Choroid plexus epithelial cell (primary cell): ENCODE results near the gene OOSP3.

ENCODE experiments used
- DNase-seq: peaks from one replicate; pipeline ENCODE4 v3.0.0-alpha.2; 2010; ENCODE audit warnings: low read depth
- H3K4me3 ChIP-seq: 2 replicates; pipeline ENCODE4 v1.5.1; 2011; ENCODE audit warnings: low read depth, mild to moderate bottlenecking, control low read depth, low read length, moderate library complexity
- TF ChIP-seq, protein P1 (sequence below): conservative IDR thresholded peaks from 2 replicates; pipeline ENCODE4 v1.5.1; 2011; ENCODE audit warnings: low read depth, mild to moderate bottlenecking, control low read depth, inconsistent platforms, low read length, moderate library complexity

The OOSP3 gene

DNA sequence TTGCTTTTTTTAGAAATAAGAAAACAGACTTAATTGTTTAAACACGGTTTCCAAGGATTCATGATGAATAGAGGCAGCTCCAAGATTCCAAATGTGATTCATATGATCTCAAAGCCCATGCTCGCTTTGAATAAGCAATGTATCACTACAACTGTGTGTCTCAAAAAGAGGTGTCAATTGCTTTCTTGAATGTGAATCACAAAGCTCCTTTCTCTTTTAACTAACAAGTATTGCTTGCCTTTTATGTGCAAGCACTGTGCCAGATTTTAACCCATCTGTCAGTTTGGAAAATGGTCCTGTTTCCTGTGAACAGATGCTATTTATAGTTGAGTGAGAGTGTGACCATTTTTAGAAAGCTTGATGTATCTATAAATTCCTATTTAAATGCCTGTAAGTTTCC is 66.1 kb downstream of the OOSP3 start:
- DNase-seq = no peak
- TF ChIP-seq, protein P1, sequence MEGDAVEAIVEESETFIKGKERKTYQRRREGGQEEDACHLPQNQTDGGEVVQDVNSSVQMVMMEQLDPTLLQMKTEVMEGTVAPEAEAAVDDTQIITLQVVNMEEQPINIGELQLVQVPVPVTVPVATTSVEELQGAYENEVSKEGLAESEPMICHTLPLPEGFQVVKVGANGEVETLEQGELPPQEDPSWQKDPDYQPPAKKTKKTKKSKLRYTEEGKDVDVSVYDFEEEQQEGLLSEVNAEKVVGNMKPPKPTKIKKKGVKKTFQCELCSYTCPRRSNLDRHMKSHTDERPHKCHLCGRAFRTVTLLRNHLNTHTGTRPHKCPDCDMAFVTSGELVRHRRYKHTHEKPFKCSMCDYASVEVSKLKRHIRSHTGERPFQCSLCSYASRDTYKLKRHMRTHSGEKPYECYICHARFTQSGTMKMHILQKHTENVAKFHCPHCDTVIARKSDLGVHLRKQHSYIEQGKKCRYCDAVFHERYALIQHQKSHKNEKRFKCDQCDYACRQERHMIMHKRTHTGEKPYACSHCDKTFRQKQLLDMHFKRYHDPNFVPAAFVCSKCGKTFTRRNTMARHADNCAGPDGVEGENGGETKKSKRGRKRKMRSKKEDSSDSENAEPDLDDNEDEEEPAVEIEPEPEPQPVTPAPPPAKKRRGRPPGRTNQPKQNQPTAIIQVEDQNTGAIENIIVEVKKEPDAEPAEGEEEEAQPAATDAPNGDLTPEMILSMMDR = no peak
- no peak overlapping the region for H3K4me3 ChIP-seq
